Thoracic aorta (tissue), 2 donors: Measurements from ENCODE around the gene PDE6B. TPM values are rescaled to one million over a fixed set of nuclear protein-coding genes. Genes with fewer than 3 reads are reported as not detected.
"Not testable (repeated sequence)": the region's sequence is repeated elsewhere in the genome, so short reads cannot be mapped to it uniquely, and the experiment has no call there.

Experiments used
- ATAC-seq: fragments of 150-250 bp; one replicate; pipeline ENCODE4 v1.8.0; 2017; ENCODE audit warnings: low read depth; ENCODE audit not compliant: insufficient number of reproducible peaks, low FRiP score
- DNase-seq: peaks from one replicate; pipeline ENCODE4 v3.0.0-alpha.2; 2020; ENCODE audit warnings: low spot score
- H3K27ac ChIP-seq, 2 donors: fragments of 200-600 bp; sonication (generic); 1 replicate in 1 of 2; 2 replicates in 1 of 2; pipeline ENCODE4 v1.5.1; 2016; ENCODE audit warnings: mild to moderate bottlenecking in 2 of 2, moderate library complexity in 2 of 2
- H3K27me3 ChIP-seq: fragments of 200-600 bp; sonication (generic); replicated peaks from 2 replicates; pipeline ENCODE4 v1.6.0; 2016; ENCODE audit warnings: mild to moderate bottlenecking; ENCODE audit not compliant: insufficient read depth
- H3K36me3 ChIP-seq: fragments of 200-600 bp; sonication (generic); one replicate; pipeline ENCODE4 v1.5.1; 2016
- H3K4me1 ChIP-seq, 2 donors: fragments of 200-600 bp; sonication (generic); 1 replicate in 1 of 2; 2 replicates in 1 of 2; pipeline versions ENCODE4 v1.5.1 to v1.6.0; 2016; ENCODE audit warnings: low read depth in 2 of 2, mild to moderate bottlenecking in 1 of 2; ENCODE audit not compliant: control insufficient read depth in 1 of 2
- H3K4me3 ChIP-seq: fragments of 200-600 bp; sonication (generic); 2 replicates; pipeline ENCODE4 v1.5.1; 2016; ENCODE audit warnings: mild to moderate bottlenecking
- H3K9me3 ChIP-seq: fragments of 200-600 bp; sonication (generic); 2 replicates; pipeline ENCODE4 v1.5.1; 2016
- total RNA-seq, 2 donors: library from RNA; depleted of rRNA; stranded (reverse); fragments of >200 nt; gene quantifications; one replicate each; pipeline versions ENCODE4 v1.1.0 to v1.2.3, GENCODE V29; 2016
- TF ChIP-seq, protein P1 (sequence below): fragments of 200-600 bp; sonication (generic); IDR thresholded peaks from one replicate; pipeline ENCODE4 v1.5.1; 2019; ENCODE audit warnings: antibody characterized with exemption

Gene PDE6B
- total RNA-seq, 2 donors from 2014 or later: 1.8 to 3.6 TPM

DNA sequence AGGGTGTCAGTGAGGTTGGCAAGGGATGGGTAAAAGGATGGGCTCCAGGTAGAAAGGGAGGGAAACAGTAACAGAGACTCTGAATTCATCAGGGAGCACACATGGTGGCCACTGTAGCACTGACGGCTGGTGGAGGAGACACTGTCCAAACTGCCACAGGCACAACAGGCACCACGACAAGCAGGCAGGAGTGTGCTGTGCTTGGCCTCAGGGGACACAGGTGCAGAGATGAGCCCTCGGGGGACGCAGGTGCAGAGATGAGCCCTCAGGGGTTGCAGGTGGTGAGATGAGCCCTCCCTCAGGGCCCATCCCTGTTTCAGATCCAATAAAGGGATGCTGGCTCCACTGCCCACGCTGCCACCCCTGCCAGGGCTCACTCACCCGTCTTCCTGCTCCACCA lies 7.6 kb downstream of the PDE6B start:
- H3K27me3 ChIP-seq: no peaks in the 10 kb centered on the region
- ATAC-seq: no peak
- no peaks in the 10 kb centered on the region for H3K9me3 ChIP-seq
- no peak for DNase-seq
- TF ChIP-seq, protein P1, sequence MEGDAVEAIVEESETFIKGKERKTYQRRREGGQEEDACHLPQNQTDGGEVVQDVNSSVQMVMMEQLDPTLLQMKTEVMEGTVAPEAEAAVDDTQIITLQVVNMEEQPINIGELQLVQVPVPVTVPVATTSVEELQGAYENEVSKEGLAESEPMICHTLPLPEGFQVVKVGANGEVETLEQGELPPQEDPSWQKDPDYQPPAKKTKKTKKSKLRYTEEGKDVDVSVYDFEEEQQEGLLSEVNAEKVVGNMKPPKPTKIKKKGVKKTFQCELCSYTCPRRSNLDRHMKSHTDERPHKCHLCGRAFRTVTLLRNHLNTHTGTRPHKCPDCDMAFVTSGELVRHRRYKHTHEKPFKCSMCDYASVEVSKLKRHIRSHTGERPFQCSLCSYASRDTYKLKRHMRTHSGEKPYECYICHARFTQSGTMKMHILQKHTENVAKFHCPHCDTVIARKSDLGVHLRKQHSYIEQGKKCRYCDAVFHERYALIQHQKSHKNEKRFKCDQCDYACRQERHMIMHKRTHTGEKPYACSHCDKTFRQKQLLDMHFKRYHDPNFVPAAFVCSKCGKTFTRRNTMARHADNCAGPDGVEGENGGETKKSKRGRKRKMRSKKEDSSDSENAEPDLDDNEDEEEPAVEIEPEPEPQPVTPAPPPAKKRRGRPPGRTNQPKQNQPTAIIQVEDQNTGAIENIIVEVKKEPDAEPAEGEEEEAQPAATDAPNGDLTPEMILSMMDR: no peak
- no peak overlapping the region for H3K4me3 ChIP-seq
- no peaks in the 10 kb centered on the region for H3K36me3 ChIP-seq
- no peaks in the 10 kb centered on the region for H3K4me1 ChIP-seq
- H3K27ac ChIP-seq: no peak overlapping the region

DNA sequence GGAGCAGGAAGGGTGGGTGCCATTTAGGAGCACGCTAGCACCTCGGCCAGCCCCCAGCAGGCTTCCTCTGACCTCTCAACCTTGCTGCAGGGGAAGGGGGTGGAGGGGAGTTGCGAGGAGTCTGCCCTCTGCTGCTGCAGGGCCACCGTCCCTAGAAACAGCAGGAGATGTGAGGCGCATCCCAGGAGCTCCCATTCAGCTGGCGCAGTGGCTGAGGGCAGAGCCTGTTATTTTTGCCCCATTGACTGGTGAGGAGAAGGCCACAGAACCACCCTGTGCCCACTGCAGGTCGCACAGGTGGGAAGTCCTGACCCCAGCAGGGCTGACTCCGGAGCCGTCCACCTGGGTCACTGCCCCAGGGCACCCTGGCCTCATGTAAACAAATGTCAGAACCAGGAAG lies 8.0 kb downstream of the PDE6B start:
- ATAC-seq (no peak), DNase-seq (no peak)
- H3K9me3 ChIP-seq: no peaks in the 10 kb centered on the region
- TF ChIP-seq, protein P1: no peak
- no peaks in the 10 kb centered on the region for H3K36me3 ChIP-seq
- no peak overlapping the region for H3K4me3 ChIP-seq
- no peaks in the 10 kb centered on the region for H3K4me1 ChIP-seq
- no peaks in the 10 kb centered on the region for H3K27me3 ChIP-seq
- H3K27ac ChIP-seq: no peak overlapping the region

DNA sequence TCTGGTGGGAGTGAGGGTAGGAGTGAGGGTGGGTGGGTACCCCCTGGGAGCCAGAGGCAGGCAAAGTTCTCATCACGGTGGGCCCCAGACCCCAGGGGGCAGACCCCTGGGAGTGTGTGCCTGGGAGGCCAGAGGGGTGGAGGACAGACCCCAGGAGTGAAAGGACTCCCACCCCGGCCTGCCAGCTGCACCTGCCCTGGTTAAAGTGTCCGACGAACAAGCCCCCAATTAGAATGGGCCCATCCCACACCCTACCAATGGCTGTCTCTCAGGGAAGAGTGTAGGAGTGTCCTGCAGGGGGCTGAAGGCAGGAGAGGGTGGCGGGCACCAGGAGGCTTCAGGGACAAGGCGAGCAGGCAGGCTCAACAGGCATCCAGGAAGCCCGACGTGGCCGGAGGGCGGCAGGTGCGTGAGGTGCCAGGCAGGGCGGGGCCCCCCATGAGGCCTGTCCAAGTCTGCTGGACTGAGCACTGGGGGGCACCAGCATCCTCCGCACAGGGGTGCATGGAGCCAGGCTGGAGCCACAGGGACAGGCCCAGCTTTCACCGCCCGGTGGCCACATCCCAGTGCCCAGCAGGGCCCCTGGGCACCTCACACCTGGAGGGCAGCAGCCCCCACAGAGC lies 8.7 kb downstream of the PDE6B start:
- Histone ChIP-seq H3K4me1 (no peaks in the 10 kb centered on the region), H3K9me3 (no peaks in the 10 kb centered on the region), H3K4me3 (no peak overlapping the region), H3K27ac (no peak overlapping the region), H3K27me3 (no peaks in the 10 kb centered on the region), H3K36me3 (no peaks in the 10 kb centered on the region)
- TF ChIP-seq, protein P1: no peak
- DNase-seq (no peak), ATAC-seq (no peak)

DNA sequence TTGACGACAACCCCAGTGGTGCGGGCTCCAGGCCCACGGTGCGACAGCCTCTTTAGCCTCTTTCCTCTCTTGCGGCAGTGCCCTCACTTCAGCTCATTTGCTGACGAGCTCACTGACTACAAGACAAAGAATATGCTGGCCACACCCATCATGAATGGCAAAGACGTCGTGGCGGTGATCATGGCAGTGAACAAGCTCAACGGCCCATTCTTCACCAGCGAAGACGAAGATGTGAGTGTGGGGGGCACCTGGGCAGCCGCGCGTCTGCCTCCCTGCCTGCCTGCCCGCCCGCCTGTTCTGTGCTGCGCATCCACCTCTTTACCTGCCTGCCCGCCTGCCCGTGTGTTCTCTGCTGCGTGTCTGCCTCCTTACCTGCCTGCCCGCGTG lies 9.2 kb downstream of the PDE6B start:
- ATAC-seq (no peak), DNase-seq (no peak)
- Histone ChIP-seq H3K9me3 (no peaks in the 10 kb centered on the region), H3K4me3 (no peak overlapping the region), H3K36me3 (no peaks in the 10 kb centered on the region), H3K4me1 (no peaks in the 10 kb centered on the region), H3K27ac (no peak overlapping the region), H3K27me3 (no peaks in the 10 kb centered on the region)
- TF ChIP-seq, protein P1: no peak

DNA sequence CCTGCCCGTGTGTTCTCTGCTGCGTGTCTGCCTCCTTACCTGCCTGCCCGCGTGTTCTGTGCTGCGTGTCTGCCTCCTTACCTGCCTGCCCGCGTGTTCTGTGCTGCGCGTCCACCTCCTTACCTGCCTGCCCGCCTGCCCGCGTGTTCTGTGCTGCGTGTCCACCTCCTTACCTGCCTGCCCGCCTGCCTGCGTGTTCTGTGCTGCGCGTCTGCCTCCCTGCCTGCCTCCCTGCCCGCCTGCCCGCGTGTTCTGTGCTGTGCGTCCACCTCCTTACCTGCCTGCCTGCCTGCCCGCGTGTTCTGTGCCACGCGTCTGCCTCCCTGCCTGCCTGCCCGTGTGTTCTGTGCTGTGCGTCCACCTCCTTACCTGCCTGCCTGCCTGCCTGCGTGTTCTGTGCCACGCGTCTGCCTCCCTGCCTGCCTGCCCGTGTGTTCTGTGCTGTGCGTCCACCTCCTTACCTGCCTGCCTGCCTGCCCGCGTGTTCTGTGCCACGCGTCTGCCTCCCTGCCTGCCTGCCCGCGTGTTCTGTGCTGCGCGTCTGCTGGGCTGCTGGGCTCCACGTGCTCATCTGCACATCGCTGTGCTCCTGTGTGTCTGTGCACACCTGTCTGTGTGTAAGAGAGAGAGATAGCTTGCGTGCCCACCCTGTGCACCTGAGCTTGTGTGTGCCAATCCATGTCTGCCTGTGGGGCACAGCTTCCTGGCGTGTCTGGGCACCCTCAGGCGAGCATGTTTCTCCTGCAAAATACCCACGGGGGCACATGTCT lies 9.9 kb downstream of the PDE6B start:
- H3K4me1 ChIP-seq, H3K36me3 ChIP-seq, H3K4me3 ChIP-seq, H3K9me3 ChIP-seq, H3K27me3 ChIP-seq, ATAC-seq, H3K27ac ChIP-seq, DNase-seq: not testable (repeated sequence)
